Skeletal muscle satellite cell (primary cell): ENCODE data around the gene RET. TPM values are rescaled to one million over a fixed set of nuclear protein-coding genes. Genes with fewer than 3 reads are reported as not detected.

Source experiments
- H3K27me3 ChIP-seq: 2 replicates; pipeline ENCODE4 v1.7.0; 2013; ENCODE audit warnings: low read length; ENCODE audit not compliant: control insufficient read depth, insufficient read depth
- H3K36me3 ChIP-seq: 2 replicates; pipeline ENCODE4 v1.7.0; 2013; ENCODE audit warnings: mild to moderate bottlenecking, control low read depth, low read length; ENCODE audit not compliant: insufficient read depth
- H3K4me1 ChIP-seq: 2 replicates; pipeline ENCODE4 v1.7.0; 2013; ENCODE audit warnings: low read length; ENCODE audit not compliant: control insufficient read depth, insufficient read depth
- H3K4me2 ChIP-seq: 2 replicates; pipeline ENCODE4 v1.7.0; 2013; ENCODE audit warnings: mild to moderate bottlenecking, low read length
- H3K4me3 ChIP-seq: 2 replicates; pipeline ENCODE4 v1.7.0; 2013; ENCODE audit warnings: low read length
- H3K9ac ChIP-seq: 2 replicates; pipeline ENCODE4 v1.7.0; 2013; ENCODE audit warnings: mild to moderate bottlenecking, low read depth, low read length, moderate library complexity
- H3K9me3 ChIP-seq: replicated peaks from 2 replicates; pipeline ENCODE4 v1.7.0; 2013; ENCODE audit warnings: mild to moderate bottlenecking, control low read depth, low read length
- total RNA-seq: library from RNA; depleted of rRNA; stranded (reverse); fragments of >200 nt; gene quantifications from 2 replicates; pipeline ENCODE4 v1.2.3, GENCODE V29; 2012; rRNA removed

RET gene
- total RNA-seq, result under 0.01 TPM in 1 of 2 replicates, not detected in the other

- H3K4me3 ChIP-seq, result peak within 1 kb of the TSS; percentile 61
- no peaks in the 10 kb centered on the region for H3K36me3 ChIP-seq
- H3K4me2 ChIP-seq, result peak within 1 kb of the TSS; percentile 74
- no peaks in the 10 kb centered on the region for H3K9me3 ChIP-seq
- H3K4me1 ChIP-seq, result peaks cover 4% of the 10 kb centered on the region
- H3K27me3 ChIP-seq, result peaks cover 72% of the 10 kb centered on the region
- H3K9ac ChIP-seq, result no peak within 1 kb of the TSS
Measured at GRCh38 chr10:43076876-43077420, at the start of gene RET. Gene RET, plus strand, starts transcription at chr10:43077069. Its CDS starts 190 bp downstream, at chr10:43077259.

DNA sequence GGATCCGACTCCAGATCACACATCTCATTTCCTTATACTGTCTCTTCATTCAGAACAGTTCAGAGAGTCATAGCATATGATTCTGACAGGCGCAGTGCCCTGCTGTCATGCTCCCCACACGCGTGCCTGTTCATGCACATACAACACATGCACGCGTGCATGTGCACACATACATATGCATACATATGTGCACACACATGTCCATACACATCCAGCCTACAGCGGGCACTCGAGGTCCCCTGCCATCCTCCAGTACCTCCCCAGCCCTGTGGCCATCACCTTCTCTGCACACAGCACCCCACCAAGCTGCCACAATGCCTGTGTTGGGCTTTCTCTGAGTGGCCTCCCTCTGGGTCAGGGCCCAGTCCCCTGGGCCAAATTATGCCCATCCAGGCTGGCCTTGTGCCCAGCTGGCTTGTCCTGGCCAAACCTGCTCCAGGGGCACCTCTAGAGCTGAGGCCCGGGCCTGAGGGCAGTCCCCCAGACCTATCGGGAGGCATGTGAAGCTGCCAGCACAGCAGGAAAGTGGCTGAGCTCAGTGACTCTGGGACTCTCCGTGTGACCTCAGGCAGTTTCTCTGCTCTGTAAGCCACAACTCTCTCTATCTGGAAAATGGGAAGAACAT, 49.4 kb upstream of the RET start:
- Histone ChIP-seq H3K9me3 (no peaks in the 10 kb centered on the region), H3K4me1 (no peaks in the 10 kb centered on the region), H3K4me2 (no peak overlapping the region), H3K4me3 (no peak overlapping the region), H3K27me3 (no peaks in the 10 kb centered on the region), H3K36me3 (no peaks in the 10 kb centered on the region), H3K9ac (no peak overlapping the region)

GRCh38 chr10:43028143-43028542, 48.7 kb upstream of the RET start:
- no peak overlapping the region for H3K4me2 ChIP-seq

GRCh38 chr10:43029043-43029442, 47.8 kb upstream of the RET start:
- Histone ChIP-seq H3K4me3 (no peak overlapping the region), H3K4me2 (no peak overlapping the region), H3K36me3 (no peaks in the 10 kb centered on the region), H3K27me3 (no peaks in the 10 kb centered on the region), H3K9ac (no peak overlapping the region), H3K9me3 (peaks cover 5% of the 10 kb centered on the region), H3K4me1 (no peaks in the 10 kb centered on the region)

More at GRCh38 chr10:43028143-43028542, 48.7 kb upstream of the RET start:
- no peak overlapping the region for H3K4me3 ChIP-seq
- no peaks in the 10 kb centered on the region for H3K27me3 ChIP-seq
- H3K36me3 ChIP-seq, result no peaks in the 10 kb centered on the region
- no peak overlapping the region for H3K9ac ChIP-seq
- no peaks in the 10 kb centered on the region for H3K4me1 ChIP-seq
- H3K9me3 ChIP-seq, result peaks cover 5% of the 10 kb centered on the region

- no peak overlapping the region for H3K4me3 ChIP-seq
- H3K9me3 ChIP-seq, result peaks cover 5% of the 10 kb centered on the region
- H3K4me1 ChIP-seq, result no peaks in the 10 kb centered on the region
- H3K27me3 ChIP-seq, result no peaks in the 10 kb centered on the region
- no peak overlapping the region for H3K9ac ChIP-seq
- no peak overlapping the region for H3K4me2 ChIP-seq
- H3K36me3 ChIP-seq, result no peaks in the 10 kb centered on the region
Measured at GRCh38 chr10:43032613-43033012, 44.3 kb upstream of the RET start.

DNA sequence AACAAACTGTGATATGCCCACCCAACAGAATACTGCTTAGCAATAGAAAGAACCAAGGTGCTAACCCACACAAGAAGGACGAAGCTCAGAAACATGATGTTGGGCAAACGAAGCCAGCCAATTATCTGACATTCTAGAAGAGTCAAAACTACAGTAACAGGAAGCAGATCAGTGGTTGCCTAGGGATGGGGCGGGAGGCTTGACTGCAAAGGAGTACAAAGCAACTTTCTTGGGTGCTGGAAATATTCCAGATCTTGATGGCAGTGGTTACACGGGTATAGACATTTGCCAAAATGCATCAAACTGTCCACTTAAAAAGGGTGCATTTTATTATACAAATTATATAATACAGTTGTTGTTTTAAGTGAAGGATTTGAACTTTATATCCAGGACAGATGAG, 41.1 kb upstream of the RET start:
- Histone ChIP-seq H3K4me2 (no peak overlapping the region), H3K4me1 (no peaks in the 10 kb centered on the region), H3K4me3 (no peak overlapping the region), H3K9ac (no peak overlapping the region), H3K27me3 (no peaks in the 10 kb centered on the region), H3K36me3 (no peaks in the 10 kb centered on the region), H3K9me3 (peaks cover 5% of the 10 kb centered on the region)

GRCh38 chr10:43036481-43037428, 40.1 kb upstream of the RET start:
- Histone ChIP-seq H3K4me1 (no peaks in the 10 kb centered on the region), H3K4me3 (no peak overlapping the region), H3K4me2 (no peak overlapping the region), H3K9me3 (peaks cover 5% of the 10 kb centered on the region), H3K36me3 (no peaks in the 10 kb centered on the region), H3K27me3 (no peaks in the 10 kb centered on the region), H3K9ac (no peak overlapping the region)

- no peak overlapping the region for H3K4me2 ChIP-seq
- no peaks in the 10 kb centered on the region for H3K27me3 ChIP-seq
- H3K4me3 ChIP-seq, result no peak overlapping the region
- no peak overlapping the region for H3K9ac ChIP-seq
- H3K36me3 ChIP-seq, result no peaks in the 10 kb centered on the region
- peaks cover 5% of the 10 kb centered on the region for H3K9me3 ChIP-seq
- H3K4me1 ChIP-seq, result no peaks in the 10 kb centered on the region
Measured at GRCh38 chr10:43037440-43037839, 39.4 kb upstream of the RET start.

DNA sequence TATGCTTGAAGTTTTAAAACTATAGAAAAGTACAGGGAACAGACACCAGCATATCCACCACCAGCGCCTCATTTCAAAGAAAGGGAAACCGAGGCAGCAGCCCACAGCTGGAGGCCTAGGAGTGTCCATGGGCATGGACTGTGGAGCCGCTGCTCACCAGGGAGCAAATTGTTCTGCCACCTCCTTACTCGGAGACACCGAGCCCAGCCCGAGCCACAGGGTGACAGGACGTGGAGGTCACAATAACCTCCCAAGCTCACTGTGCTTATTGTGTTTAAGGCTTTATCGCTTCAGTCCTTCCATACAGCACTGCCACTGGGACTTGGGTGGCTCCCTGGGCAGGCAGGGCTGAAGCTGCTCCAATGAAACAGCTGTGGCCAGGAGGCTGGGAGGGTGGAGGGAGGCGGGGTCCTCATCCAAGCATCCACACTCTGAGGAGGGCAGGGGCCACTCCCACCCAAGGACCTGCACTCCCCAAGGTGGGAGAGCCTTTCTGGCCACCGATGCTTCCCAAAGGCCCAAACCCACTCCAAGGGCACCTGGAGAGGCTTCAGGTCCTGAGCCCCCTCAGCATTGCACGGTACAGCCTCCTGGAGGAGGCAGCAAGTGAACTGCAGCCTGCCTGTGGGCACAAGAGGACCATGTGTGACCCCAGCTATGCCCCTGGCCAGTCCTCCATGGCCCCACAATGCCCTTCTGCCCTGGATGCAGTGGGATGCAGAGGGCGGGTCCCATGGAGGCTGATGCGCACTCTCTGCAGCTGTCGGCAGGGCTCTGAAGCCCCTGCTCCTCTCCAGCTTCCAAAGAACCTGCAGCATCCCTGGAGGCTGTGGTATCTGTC, 38.7 kb upstream of the RET start:
- H3K4me1 ChIP-seq, result no peaks in the 10 kb centered on the region
- H3K9ac ChIP-seq, result no peak overlapping the region
- no peak overlapping the region for H3K4me2 ChIP-seq
- no peaks in the 10 kb centered on the region for H3K9me3 ChIP-seq
- no peaks in the 10 kb centered on the region for H3K27me3 ChIP-seq
- no peak overlapping the region for H3K4me3 ChIP-seq
- no peaks in the 10 kb centered on the region for H3K36me3 ChIP-seq

GRCh38 chr10:43038783-43039623, 37.9 kb upstream of the RET start:
- no peak overlapping the region for H3K4me2 ChIP-seq
- no peaks in the 10 kb centered on the region for H3K27me3 ChIP-seq
- no peak overlapping the region for H3K9ac ChIP-seq
- no peaks in the 10 kb centered on the region for H3K4me1 ChIP-seq
- H3K9me3 ChIP-seq, result no peaks in the 10 kb centered on the region
- H3K36me3 ChIP-seq, result no peaks in the 10 kb centered on the region
- no peak overlapping the region for H3K4me3 ChIP-seq
